H9 (cell line): ENCODE data around the gene NCAM2. TPM values are rescaled to one million over a fixed set of nuclear protein-coding genes. Genes with fewer than 3 reads are reported as not detected.

Source experiments
- DNase-seq: peaks from one replicate; pipeline ENCODE4 v3.0.0-alpha.2; 2017
- H2AFZ ChIP-seq: one replicate; pipeline ENCODE4 v1.6.1; 2013; ENCODE audit warnings: mild to moderate bottlenecking, low read length, control low read depth, moderate library complexity
- H2AK5ac ChIP-seq: 2 replicates; pipeline ENCODE4 v1.6.1; 2013; ENCODE audit warnings: low read length, control low read depth, mixed read lengths; ENCODE audit not compliant: insufficient read length
- H2BK120ac ChIP-seq: one replicate; pipeline ENCODE4 v1.6.1; 2013; ENCODE audit warnings: low read depth, mild to moderate bottlenecking, low read length, control low read depth, inconsistent platforms; ENCODE audit not compliant: poor library complexity, severe bottlenecking
- H2BK12ac ChIP-seq: 2 replicates; pipeline ENCODE4 v1.6.1; 2013; ENCODE audit warnings: low read length, control low read depth, mixed read lengths, low read depth; ENCODE audit not compliant: insufficient read length
- H2BK15ac ChIP-seq: 2 replicates; pipeline ENCODE4 v1.6.1; 2013; ENCODE audit warnings: low read depth, low read length, control low read depth
- H2BK20ac ChIP-seq: one replicate; pipeline ENCODE4 v1.6.1; 2013; ENCODE audit warnings: low read depth, mild to moderate bottlenecking, low read length, control low read depth, inconsistent platforms; ENCODE audit not compliant: poor library complexity, severe bottlenecking
- H2BK5ac ChIP-seq: 2 replicates; pipeline ENCODE4 v1.6.1; 2013; ENCODE audit warnings: low read length, control low read depth, mixed read lengths; ENCODE audit not compliant: insufficient read length
- H3K14ac ChIP-seq: 2 replicates; pipeline ENCODE4 v1.6.1; 2013; ENCODE audit warnings: low read length, control low read depth; ENCODE audit not compliant: insufficient read depth
- H3K18ac ChIP-seq: 2 replicates; pipeline ENCODE4 v1.6.1; 2013; ENCODE audit warnings: low read depth, mild to moderate bottlenecking, mixed read lengths, low read length, control low read depth; ENCODE audit not compliant: insufficient read length
- H3K23ac ChIP-seq: 2 replicates; pipeline ENCODE4 v1.6.1; 2013; ENCODE audit warnings: low read length, control low read depth, mixed read lengths, low read depth; ENCODE audit not compliant: insufficient read length
- H3K23me2 ChIP-seq: 2 replicates; pipeline ENCODE4 v1.6.1; 2013; ENCODE audit warnings: low read depth, mild to moderate bottlenecking, mixed read lengths, low read length, control low read depth; ENCODE audit not compliant: insufficient read length, poor library complexity, severe bottlenecking
- H3K27ac ChIP-seq: 2 replicates; pipeline ENCODE4 v1.5.1; 2013; ENCODE audit warnings: low read length, control low read depth, mixed read lengths, low read depth; ENCODE audit not compliant: insufficient read length
- H3K27me3 ChIP-seq: 2 replicates; pipeline ENCODE4 v1.6.1; 2013; ENCODE audit warnings: low read length, control low read depth, inconsistent platforms; ENCODE audit not compliant: insufficient read depth
- H3K4ac ChIP-seq: 2 replicates; pipeline ENCODE4 v1.6.1; 2013; ENCODE audit warnings: low read depth, mild to moderate bottlenecking, control low read depth, inconsistent platforms, low read length, moderate library complexity
- H3K4me1 ChIP-seq: 2 replicates; pipeline ENCODE4 v1.6.1; 2013; ENCODE audit warnings: low read length, control low read depth, inconsistent platforms; ENCODE audit not compliant: insufficient read depth
- H3K4me2 ChIP-seq: 2 replicates; pipeline ENCODE4 v1.6.1; 2013; ENCODE audit warnings: low read length, control low read depth, mixed read lengths; ENCODE audit not compliant: insufficient read length, insufficient read depth
- H3K56ac ChIP-seq: 2 replicates; pipeline ENCODE4 v1.6.1; 2013; ENCODE audit warnings: low read depth, mild to moderate bottlenecking, mixed read lengths, low read length, control low read depth; ENCODE audit not compliant: insufficient read length
- H3K79me1 ChIP-seq: 2 replicates; pipeline ENCODE4 v1.6.1; 2013; ENCODE audit warnings: low read depth, mild to moderate bottlenecking, moderate library complexity, low read length, control low read depth, inconsistent platforms; ENCODE audit not compliant: insufficient read depth, poor library complexity, severe bottlenecking
- H3K79me2 ChIP-seq: 2 replicates; pipeline ENCODE4 v1.6.1; 2013; ENCODE audit warnings: low read length, control low read depth, inconsistent platforms; ENCODE audit not compliant: insufficient read depth
- H3K9ac ChIP-seq: 2 replicates; pipeline ENCODE4 v1.6.1; 2013; ENCODE audit warnings: low read length, control low read depth, mixed read lengths; ENCODE audit not compliant: insufficient read length; ENCODE audit errors: extremely low read depth
- H3K9me3 ChIP-seq: one replicate; pipeline ENCODE4 v1.6.1; 2013; ENCODE audit warnings: low read depth, low read length, inconsistent platforms; ENCODE audit not compliant: control insufficient read depth
- H3T11ph ChIP-seq: one replicate; pipeline ENCODE4 v1.6.1; 2013; ENCODE audit warnings: mild to moderate bottlenecking, low read length, control low read depth, inconsistent platforms
- H4K20me1 ChIP-seq: one replicate; pipeline ENCODE4 v1.6.1; 2013; ENCODE audit not compliant: control insufficient read depth, insufficient read length, insufficient read depth
- H4K5ac ChIP-seq: 2 replicates; pipeline ENCODE4 v1.6.1; 2013; ENCODE audit warnings: low read depth, mild to moderate bottlenecking, mixed read lengths, low read length, control low read depth; ENCODE audit not compliant: insufficient read length
- H4K8ac ChIP-seq: replicated peaks from 2 replicates; pipeline ENCODE4 v1.6.1; 2013; ENCODE audit warnings: low read length, control low read depth, mixed read lengths, low read depth; ENCODE audit not compliant: insufficient read length
- H4K91ac ChIP-seq: 2 replicates; pipeline ENCODE4 v1.6.1; 2013; ENCODE audit warnings: low read depth, mild to moderate bottlenecking, moderate library complexity, mixed read lengths, low read length, control low read depth; ENCODE audit not compliant: insufficient read length
- H3K27ac Mint-ChIP-seq, 3 experiments: 2 replicates in 2 of 3; 3 replicates in 1 of 3; pipeline ENCODE4 v1.8.0; 2020 to 2021; ENCODE audit warnings: mixed read lengths in 3 of 3, mild to moderate bottlenecking in 1 of 3, moderate library complexity in 1 of 3
- H3K27me3 Mint-ChIP-seq: 2 replicates; pipeline ENCODE4 v1.8.0; 2021; ENCODE audit warnings: low read depth, mild to moderate bottlenecking, moderate library complexity, mixed read lengths
- H3K36me3 Mint-ChIP-seq, 3 experiments: 2 replicates in 2 of 3; 3 replicates in 1 of 3; pipeline ENCODE4 v1.8.0; 2020 to 2021; ENCODE audit warnings: low read depth in 3 of 3, mixed read lengths in 3 of 3; ENCODE audit not compliant: insufficient read depth in 1 of 3
- H3K4me1 Mint-ChIP-seq, 2 experiments: 2 replicates each; pipeline ENCODE4 v1.8.0; 2020; ENCODE audit warnings: mixed read lengths in 2 of 2
- H3K4me3 Mint-ChIP-seq, 2 experiments: 2 replicates in 1 of 2; 3 replicates in 1 of 2; pipeline ENCODE4 v1.8.0; 2020 to 2021; ENCODE audit warnings: mild to moderate bottlenecking in 2 of 2, mixed read lengths in 2 of 2, moderate library complexity in 1 of 2
- H3K9me3 Mint-ChIP-seq, 2 experiments: 2 replicates in 1 of 2; 3 replicates in 1 of 2; pipeline ENCODE4 v1.8.0; 2020; ENCODE audit warnings: mild to moderate bottlenecking in 2 of 2, mixed read lengths in 2 of 2, moderate library complexity in 1 of 2
- CTCF ChIP-seq: fragments of 200-600 bp; sonication (generic); conservative IDR thresholded peaks from 3 replicates; pipeline ENCODE4 v1.8.0; 2021; ENCODE audit warnings: antibody characterized with exemption, mild to moderate bottlenecking
- WGBS: extraction: QIAGEN DNeasy Blood & Tissue Kit; methylation state at CpG from one replicate; pipeline ENCODE4 v1.1.7; 2013; ENCODE audit warnings: missing lambda C conversion rate, low lambda C conversion rate, mixed read lengths; ENCODE audit not compliant: insufficient read length; ENCODE audit errors: extremely low coverage; 5-methylcytosine and 5-hydroxymethylcytosine counted together
- total RNA-seq: library from RNA; stranded (reverse); gene quantifications from 2 replicates; pipeline ENCODE4 v1.2.1, GENCODE V29; 2021

NCAM2 gene
- total RNA-seq, 1 experiment from 2014 or later, result 2.2 TPM

DNA sequence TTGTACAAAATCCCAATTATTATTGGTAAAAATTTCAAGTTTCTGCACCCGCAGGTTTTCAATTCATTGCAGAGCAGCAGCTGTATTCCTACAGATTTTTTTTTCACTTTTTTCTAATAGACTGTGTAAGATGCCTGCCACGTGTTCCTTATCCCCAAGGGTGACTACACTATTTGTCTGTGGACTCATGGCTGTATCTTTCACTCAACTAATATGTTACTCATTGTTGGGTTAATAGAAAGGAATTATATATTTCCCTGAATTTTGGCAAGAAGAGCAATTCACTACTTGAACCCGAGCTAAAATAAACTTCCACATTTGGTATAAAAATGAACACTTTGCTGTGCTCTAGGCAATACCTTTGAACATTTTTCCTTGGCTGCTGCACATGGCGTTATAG lies 158.7 kb downstream of the NCAM2 start:
- no peaks in the 10 kb centered on the region for H3K27me3 ChIP-seq
- H2BK15ac ChIP-seq, result no peak overlapping the region
- no peak overlapping the region for H2AFZ ChIP-seq
- H3K4me1 Mint-ChIP-seq, result no peaks in the 10 kb centered on the region
- no CpG with 5 or more reads among the region's 4 CpGs for WGBS
- H3K79me1 ChIP-seq, result no peaks in the 10 kb centered on the region
- H2BK20ac ChIP-seq, result no peak overlapping the region
- H2BK12ac ChIP-seq, result no peak overlapping the region
- H3K4me1 ChIP-seq, result no peaks in the 10 kb centered on the region
- no peaks in the 10 kb centered on the region for H3K23me2 ChIP-seq
- H2BK5ac ChIP-seq, result no peak overlapping the region
- no peak overlapping the region for H3K27ac Mint-ChIP-seq
- no peak overlapping the region for H3K4ac ChIP-seq
- no peaks in the 10 kb centered on the region for H3K27me3 Mint-ChIP-seq
- no peak overlapping the region for H3K56ac ChIP-seq
- TF ChIP-seq CTCF, result no peak
- H3K4me3 Mint-ChIP-seq, result no peak overlapping the region
- H3K9ac ChIP-seq, result no peak overlapping the region
- no peak overlapping the region for H3K14ac ChIP-seq
- no peak overlapping the region for H2BK120ac ChIP-seq
- H4K5ac ChIP-seq, result no peak overlapping the region
- no peak overlapping the region for H3K23ac ChIP-seq
- H3T11ph ChIP-seq, result no peak overlapping the region
- H4K91ac ChIP-seq, result no peak overlapping the region
- H3K27ac ChIP-seq, result no peak overlapping the region
- no peak for DNase-seq
- no peak overlapping the region for H3K4me2 ChIP-seq
- no peak overlapping the region for H4K8ac ChIP-seq
- H3K18ac ChIP-seq, result no peak overlapping the region
- H3K36me3 Mint-ChIP-seq, result no peaks in the 10 kb centered on the region
- no peaks in the 10 kb centered on the region for H3K9me3 ChIP-seq
- no peaks in the 10 kb centered on the region for H3K9me3 Mint-ChIP-seq
- no peak overlapping the region for H2AK5ac ChIP-seq
- no peaks in the 10 kb centered on the region for H3K79me2 ChIP-seq
- no peaks in the 10 kb centered on the region for H4K20me1 ChIP-seq
